GM08714 (cell line): Measurements from ENCODE around the gene RTN4RL1.

ENCODE experiments used
- H3K4me3 ChIP-seq: fragments of 200-500 bp; sonication (Bioruptor generic); 2 replicates; pipeline ENCODE4 v1.5.1; 2014; ENCODE audit warnings: mild to moderate bottlenecking, low read length, inconsistent platforms
- ZNF274 ChIP-seq: IDR thresholded peaks from 2 replicates; pipeline ENCODE4 v1.6.1; 2012; ENCODE audit warnings: mild to moderate bottlenecking, low read depth, low read length

RTN4RL1 gene

DNA sequence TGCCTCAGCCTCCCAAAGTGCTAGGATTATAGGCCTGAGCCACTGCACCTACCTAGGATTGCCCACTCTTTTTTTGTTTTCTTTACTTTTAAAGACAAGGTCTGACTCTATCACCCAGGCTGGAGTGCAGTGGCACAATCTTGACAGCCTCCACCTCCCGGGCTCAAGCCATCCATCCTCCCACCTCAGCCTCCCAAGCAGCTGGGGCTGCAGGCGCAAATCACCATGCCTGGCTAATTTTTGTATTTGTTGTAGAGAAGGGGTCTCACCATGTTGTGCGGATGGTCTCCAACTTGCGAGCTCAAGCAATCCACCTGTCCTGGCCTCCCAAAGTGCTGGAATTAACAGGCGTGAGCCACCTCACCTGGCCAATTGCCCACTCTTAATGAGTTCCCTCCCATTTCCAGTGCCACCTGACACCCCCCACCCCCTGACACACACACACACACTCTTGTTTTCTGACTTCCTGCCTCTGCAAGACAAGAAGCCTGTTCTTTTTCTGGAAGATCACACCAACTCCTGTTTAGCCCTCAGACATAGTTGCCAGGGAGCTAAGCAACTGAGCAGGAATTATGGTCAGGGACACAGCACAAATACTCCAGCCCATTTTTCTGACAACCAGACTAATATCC, 19.2 kb upstream of the RTN4RL1 start:
- TF ChIP-seq ZNF274: no peak
- no peak overlapping the region for H3K4me3 ChIP-seq

DNA sequence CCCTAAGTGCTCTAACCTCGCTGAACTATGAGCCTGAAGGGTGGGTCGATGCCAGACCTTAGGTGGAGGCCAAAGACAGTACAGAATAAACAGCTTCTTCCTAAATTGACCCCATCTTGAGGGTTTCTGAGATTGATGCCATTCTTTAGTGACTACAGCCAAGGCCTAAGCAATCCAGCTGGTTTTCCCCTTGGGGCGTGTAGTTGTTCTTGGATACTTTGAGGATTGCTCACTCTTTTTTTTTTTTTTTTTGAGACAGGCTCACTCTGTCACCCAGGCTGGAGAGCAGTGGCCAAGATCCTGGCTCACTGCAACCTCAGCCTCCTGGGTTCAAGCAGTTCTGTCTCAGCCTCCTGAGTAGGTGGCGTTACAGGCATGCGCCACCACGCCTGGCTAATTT, 18.7 kb upstream of the RTN4RL1 start:
- H3K4me3 ChIP-seq: no peak overlapping the region
- TF ChIP-seq ZNF274: no peak

DNA sequence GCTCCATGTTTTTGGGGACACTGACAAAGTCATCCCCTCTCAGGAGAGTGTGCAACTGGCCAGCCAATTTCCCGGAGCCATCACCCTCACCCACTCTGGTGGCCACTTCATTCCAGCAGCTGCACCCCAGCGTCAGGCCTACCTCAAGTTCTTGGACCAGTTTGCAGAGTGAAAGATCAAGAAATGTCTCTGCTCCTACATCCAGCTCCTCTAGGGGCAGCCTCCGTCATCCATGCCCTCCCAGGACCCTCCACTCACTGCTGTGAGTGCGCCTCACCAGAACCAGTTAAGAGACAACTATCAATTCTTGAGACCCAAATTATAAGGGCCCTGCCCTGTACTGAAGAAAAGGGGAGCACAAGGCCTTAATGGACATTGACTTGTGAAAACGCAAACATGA, 17.8 kb upstream of the RTN4RL1 start:
- peak overlapping the region; percentile 76; the same call in 1 of the 2 replicates for H3K4me3 ChIP-seq
- no peak for TF ChIP-seq ZNF274

DNA sequence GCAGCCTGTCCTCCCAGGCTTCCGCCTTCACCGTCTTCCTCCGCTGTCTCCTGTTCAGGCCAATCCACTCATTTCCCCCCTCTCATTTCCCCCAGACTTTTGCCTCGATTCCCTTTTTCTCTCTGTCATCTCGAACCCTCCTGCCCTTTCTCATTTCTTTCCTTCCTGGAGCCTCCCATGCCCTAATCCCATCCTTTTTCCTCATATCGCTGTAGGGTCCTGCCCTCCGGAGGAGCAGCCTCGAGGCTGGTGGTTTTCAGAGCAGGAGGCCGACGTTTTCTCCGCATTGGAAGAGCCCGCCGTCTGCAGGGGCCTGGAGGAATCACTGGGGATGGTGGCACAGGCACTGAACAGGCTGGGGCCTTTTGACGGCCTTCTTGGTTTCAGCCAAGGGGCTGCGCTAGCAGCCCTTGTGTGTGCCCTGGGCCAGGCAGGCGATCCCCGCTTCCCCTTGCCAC, 17.3 kb upstream of the RTN4RL1 start:
- H3K4me3 ChIP-seq: peak overlapping the region; percentile 76
- TF ChIP-seq ZNF274: no peak

DNA sequence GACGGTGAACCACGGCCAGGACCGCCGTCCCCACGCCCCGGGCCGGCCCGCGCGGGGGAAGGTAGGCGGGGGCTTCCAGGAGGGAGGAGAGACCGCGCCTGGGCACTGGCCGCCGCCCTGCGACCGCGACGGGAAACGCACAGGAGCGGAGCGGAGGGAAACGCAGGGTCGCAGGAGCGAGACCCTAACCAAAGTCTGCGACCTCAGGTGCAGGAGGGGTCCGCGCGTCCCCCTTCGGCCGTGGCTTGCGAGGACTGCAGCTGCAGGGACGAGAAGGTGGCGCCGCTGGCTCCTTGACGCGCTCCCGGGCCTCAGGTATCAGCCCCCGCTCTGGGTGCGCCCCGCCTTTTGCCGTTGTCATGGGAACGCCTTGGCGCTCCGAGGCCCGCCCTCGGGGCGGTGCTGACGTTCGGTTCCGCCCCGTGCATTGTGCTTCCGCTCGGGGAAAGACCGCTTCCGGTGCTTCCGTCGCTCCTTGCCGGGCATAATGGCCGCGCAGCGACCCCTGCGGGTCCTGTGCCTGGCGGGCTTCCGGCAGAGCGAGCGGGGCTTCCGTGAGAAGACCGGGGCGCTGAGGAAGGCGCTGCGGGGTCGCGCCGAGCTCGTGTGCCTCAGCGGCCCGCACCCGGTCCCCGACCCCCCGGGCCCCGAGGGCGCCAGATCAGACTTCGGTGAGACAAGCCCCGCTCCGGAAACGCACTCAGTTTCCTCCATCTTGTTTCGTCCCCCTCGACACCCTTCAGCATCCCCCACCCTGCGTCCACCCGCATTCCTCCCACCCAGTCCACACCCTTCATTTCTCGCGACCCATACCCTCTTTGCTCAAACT, 16.6 kb upstream of the RTN4RL1 start, which contains the start of gene OVCA2:
Gene OVCA2, plus strand, starts transcription at position 462 of the 829 bp plus-strand sequence. Its CDS starts 26 bp downstream, at position 488.
- H3K4me3 ChIP-seq: peak within 1 kb of the TSS; percentile 76
- TF ChIP-seq ZNF274: no peak

DNA sequence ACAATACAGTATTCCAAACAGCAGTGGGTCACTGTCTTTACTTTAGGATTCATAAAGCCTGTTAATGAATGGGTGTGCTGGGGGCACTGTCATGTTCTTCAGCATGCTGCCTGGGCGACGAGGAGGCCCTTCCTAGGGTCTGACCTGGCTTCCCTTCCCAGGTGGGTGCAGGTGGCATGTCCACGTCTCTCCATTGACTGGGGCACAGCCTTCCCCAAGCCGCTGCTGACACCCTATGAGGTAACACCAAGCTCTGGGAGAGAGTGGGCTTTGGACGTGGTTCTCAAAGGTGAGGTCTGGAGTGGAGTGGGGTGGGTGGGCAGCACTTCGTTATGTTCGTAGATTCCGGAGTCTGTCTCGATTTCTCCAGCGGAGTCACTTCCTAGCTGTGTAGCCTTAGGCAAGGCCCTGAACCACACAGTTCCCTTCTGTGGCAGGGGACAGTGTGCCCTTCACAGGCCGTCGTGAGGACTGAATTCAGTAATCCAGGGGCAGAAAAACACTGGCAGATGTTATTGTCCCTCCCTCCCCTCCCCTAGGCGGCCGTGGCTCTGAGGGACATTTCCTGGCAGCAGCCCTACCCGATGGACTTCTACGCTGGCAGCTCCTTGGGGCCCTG, 15.9 kb upstream of the RTN4RL1 start:
- no peak overlapping the region; the same call in 1 of the 2 replicates for H3K4me3 ChIP-seq
- no peak for TF ChIP-seq ZNF274

DNA sequence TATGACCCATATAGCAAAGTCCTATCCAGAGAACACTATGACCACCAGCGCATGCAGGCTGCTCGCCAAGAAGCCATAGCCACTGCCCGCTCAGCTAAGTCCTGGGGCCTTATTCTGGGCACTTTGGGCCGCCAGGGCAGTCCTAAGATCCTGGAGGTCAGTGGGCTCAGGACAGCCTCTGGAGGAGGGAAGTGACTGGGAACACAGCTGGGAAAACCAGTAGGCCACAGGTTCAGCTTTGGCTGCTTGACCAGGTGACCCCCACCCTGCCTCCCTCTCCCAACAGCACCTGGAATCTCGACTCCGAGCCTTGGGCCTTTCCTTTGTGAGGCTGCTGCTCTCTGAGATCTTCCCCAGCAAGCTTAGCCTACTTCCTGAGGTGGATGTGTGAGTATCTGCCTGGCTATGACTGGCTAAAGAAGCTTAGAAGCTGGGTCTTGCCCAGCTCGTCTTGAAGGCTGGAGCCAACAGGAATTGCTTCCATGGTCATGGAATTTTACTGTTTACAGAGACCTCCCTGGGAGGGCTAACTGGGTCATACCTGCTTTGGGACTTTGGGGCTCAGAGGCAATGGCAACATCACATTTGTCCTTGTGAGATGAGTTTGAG, 15.2 kb upstream of the RTN4RL1 start:
- no peak overlapping the region for H3K4me3 ChIP-seq
- TF ChIP-seq ZNF274: no peak

DNA sequence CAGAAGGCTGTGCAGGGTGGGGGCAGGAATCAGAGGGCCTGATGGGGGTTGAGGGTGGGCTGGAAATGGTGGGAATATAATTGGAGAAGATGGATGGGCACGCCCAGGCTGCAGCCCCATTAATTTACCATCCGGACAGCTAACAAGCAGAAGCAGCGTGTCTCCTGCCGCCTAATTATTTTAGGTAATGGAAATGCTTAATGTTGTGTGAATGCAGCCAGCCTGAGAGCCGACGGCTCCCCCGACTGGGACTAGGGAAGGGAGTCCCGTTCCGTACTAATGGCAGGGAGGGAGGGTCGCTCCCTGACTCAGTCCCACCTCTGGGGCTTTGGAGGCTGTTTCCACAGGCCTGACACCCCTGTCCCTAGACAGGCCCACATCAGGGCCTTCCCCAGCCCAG, 12.0 kb upstream of the RTN4RL1 start:
- H3K4me3 ChIP-seq: no peak overlapping the region
- TF ChIP-seq ZNF274: no peak

DNA sequence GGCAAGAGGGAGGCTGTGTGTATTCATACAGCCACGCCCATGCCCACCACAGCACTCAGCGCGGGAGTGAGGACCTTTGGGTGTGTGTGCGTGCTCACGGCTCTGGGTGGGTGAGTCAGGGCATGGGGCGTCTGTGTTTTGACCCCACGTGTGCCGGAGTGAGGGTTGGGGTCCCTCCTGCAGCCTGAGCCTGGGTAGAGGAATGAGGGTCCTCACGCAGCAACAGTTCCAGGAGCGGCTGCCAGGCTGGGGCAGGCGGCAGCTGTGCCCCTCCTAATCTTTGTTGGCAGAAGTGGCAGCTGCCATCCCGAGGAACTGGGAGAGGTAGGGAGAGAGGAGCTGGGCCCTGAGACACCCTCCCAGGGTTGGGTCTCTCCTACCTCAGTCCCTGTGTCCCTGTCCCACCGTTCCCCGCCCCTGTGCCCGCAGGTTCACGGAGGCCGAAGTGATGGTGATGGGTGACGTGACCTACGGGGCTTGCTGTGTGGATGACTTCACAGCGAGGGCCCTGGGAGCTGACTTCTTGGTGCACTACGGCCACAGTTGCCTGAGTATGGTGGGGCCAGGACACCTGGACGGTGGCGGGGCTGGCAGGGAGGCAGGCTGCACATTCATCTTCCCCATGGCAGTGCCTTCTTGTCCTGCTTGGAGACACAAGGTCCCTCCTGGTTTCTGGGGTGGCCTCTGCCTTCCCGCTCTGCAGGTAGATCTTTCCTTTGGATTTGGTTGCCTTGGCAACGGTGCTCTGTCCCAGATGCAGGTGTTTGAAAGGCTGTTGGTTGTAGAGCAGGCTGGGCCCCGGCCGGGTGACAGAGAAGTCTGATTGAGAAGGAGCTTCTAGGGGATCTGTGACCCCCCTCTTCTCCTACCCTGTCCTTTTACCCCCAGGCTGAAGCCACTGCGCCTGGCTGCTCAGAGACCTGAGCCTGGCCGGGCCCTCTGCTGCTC, 10.7 kb upstream of the RTN4RL1 start:
- no peak overlapping the region for H3K4me3 ChIP-seq
- no peak for TF ChIP-seq ZNF274

DNA sequence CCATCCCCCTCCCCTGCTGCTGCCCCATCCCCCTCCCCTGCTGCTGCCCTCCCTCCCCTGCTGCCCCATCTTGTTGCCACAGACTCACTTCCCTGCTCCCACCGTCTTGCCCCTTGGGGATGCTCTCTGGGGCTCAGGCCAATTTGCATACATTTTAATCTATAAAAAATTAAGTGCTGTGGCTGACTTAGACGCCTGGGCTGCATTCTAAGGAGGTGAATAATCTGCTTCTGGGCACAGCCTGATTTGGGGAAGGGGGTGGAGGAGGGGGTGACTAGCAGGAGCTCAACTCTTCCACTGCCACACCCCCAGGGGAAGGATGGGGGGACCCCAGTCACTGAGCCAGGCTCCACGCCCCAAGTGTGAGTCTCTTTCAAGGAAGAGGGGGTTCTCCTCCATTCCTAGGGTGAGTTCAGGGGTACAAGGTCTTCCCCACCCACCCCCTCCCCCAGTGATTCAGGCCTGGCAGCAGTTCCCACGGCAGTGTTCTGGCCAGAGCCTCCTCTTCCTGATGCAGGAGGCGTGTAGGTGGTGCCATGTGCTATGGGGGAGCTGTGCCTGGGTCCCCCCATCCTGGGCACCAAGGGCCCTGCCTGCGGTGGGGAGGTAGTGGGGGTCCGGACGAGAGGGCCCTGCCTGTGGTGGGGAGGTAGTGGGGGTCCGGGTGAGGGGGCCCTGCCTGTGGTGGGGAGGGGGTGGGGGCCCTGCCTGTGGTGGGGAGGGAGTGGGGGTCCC, 9.8 kb upstream of the RTN4RL1 start:
- no peak for TF ChIP-seq ZNF274
- H3K4me3 ChIP-seq: no peak overlapping the region

DNA sequence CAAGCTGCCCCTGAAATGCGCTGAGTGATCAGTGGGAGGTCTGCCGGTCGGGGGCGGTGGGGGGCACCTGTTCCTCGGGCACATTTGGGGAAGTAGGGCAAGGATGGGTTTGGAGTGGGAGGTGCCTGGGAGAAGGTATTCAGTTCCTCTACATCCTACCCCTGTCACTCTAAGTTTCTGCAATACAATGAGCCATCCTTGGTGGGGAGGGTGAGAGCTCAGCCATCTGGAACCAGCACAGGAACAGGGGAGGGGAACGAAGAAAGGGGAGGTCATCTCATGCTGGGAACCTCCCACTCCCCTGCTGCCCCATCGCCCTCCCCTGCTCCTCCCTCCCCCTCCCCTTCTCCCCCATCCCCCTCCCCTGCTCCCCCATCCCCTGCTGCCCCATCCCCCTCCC, 9.0 kb upstream of the RTN4RL1 start:
- H3K4me3 ChIP-seq: no peak overlapping the region
- no peak for TF ChIP-seq ZNF274

DNA sequence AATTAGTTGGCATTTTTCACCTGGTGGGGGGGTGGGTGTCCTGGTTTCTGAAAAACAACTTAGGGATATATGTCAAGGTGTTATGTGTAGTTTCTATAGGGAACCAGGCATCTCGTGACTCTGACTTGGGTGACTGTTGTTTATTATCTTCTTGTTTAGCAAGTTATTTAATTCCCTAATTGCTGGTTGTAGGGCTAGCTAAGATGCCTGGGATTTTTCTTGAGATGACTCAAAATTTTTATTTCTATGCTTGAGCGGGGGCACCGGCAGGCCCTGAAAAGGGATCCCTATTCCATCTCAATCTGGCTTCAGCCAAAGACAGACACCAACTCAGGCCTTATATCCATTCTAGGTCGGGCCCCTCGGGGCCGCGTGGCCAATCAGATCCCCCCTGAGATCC, 8.0 kb upstream of the RTN4RL1 start:
- TF ChIP-seq ZNF274: no peak
- no peak overlapping the region for H3K4me3 ChIP-seq

DNA sequence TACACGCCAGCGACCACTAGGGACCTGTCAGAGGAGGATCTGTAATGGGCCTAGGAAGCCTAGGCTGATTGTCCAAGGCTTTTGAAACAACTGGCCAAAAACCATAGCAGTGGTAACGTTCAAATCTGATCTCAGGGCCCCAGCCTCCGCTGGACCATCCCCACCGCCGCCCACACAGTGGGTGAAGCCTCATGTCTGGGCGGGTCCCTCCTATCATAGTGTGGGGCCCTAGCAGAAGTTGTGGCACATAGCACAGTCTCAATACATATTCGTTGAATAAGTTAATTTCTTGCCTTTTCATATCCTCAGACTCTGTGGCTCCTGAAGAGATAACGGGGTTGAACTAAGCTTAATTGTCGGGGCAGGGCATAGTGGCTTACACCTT, 5.6 kb upstream of the RTN4RL1 start:
- no peak for TF ChIP-seq ZNF274
- H3K4me3 ChIP-seq: peak overlapping the region; percentile 92; the same call in 1 of the 2 replicates
